DOHH2 (cell line): Measurements from ENCODE around the gene OR52R1.

Source experiments
- CTCF ChIP-seq: fragments of 200-600 bp; sonication (generic); IDR thresholded peaks from one replicate; pipeline ENCODE4 v1.5.1; 2014; ENCODE audit warnings: antibody characterized with exemption, mild to moderate bottlenecking, low read depth, low read length; ENCODE audit not compliant: poor library complexity, severe bottlenecking
- EZH2phosphoT487 ChIP-seq: fragments of 200-600 bp; sonication (generic); IDR thresholded peaks from 2 replicates; pipeline ENCODE4 v1.6.1; 2017; ENCODE audit warnings: borderline replicate concordance, mild to moderate bottlenecking, antibody characterized with exemption, low read length, moderate library complexity, mixed read lengths

- TF ChIP-seq CTCF (no peak), EZH2phosphoT487 (no peak)
Observed at GRCh38 chr11:4826425-4826824, 22.2 kb upstream of the OR52R1 start.
